ENCODE results near the gene DGUOK.

Gene DGUOK

GRCh38 chr2:74007121-74007520, 80.4 kb downstream of the DGUOK start:
- no peak overlapping the region for H3K4me3 ChIP-seq (ENCODE audit: low read depth, low read length)
- no peak for DNase-seq (ENCODE audit: low read depth)
- TF ChIP-seq POLR2A (IDR thresholded peaks at IDR 0.05; ENCODE audit: extremely low read depth, insufficient read length) (no peak), MAX (IDR thresholded peaks at IDR 0.05; ENCODE audit: low read depth, low read length) (no peak), CTCF (IDR thresholded peaks at IDR 0.05; ENCODE audit: low read depth, low read length) (no peak), MYC (IDR thresholded peaks at IDR 0.05; ENCODE audit: low read depth, low read length) (no peak)

- no peak for DNase-seq (ENCODE audit: low read depth)
- TF ChIP-seq CTCF (IDR thresholded peaks at IDR 0.05; ENCODE audit: low read depth, low read length) = no peak
- TF ChIP-seq MAX (IDR thresholded peaks at IDR 0.05; ENCODE audit: low read depth, low read length) = no peak
- no peak for TF ChIP-seq MYC (IDR thresholded peaks at IDR 0.05; ENCODE audit: low read depth, low read length)
- TF ChIP-seq POLR2A (IDR thresholded peaks at IDR 0.05; ENCODE audit: extremely low read depth, insufficient read length) = no peak
- H3K4me3 ChIP-seq (ENCODE audit: low read depth, low read length) = no peak overlapping the region
Measured at GRCh38 chr2:74007711-74008110, 81.0 kb downstream of the DGUOK start.

Measured in NB4 (cell line).